ENCODE measurements around the gene ROM1.
A peak's percentile ranks its signal among the peaks of the same experiment; 100 is the strongest.
"Not testable (repeated sequence)": the region's sequence is repeated elsewhere in the genome, so short reads cannot be mapped to it uniquely, and the experiment has no call there.

The ROM1 gene

GRCh38 chr11:62607714-62608113, 5.3 kb upstream of the ROM1 start:
- Histone ChIP-seq H4K20me1 (no peaks in the 10 kb centered on the region), H3K9me3 (no peaks in the 10 kb centered on the region), H3K27me3 (no peaks in the 10 kb centered on the region), H3K27ac (0 out of 2 replicates have a peak overlapping the region, but pooled peaks have one; percentile 41), H3K4me3 (no peak overlapping the region), H3K36me3 (peaks cover 58% of the 10 kb centered on the region), H3K9ac (no peak overlapping the region), H3K4me1 (peaks cover 78% of the 10 kb centered on the region), H3K4me2 (peak overlapping the region; percentile 34)
- TF ChIP-seq Cebpa-rat (IDR thresholded peaks at IDR 0.05): no peak

- Histone ChIP-seq H3K27ac (0 out of 2 replicates have a peak overlapping the region, but pooled peaks have one; percentile 30), H3K27me3 (no peaks in the 10 kb centered on the region), H3K9ac (peak overlapping the region; percentile 48; the same call in 1 of the 2 replicates), H3K4me3 (no peak overlapping the region), H4K20me1 (no peaks in the 10 kb centered on the region), H3K4me1 (peaks cover 72% of the 10 kb centered on the region), H3K36me3 (peaks cover 56% of the 10 kb centered on the region), H3K4me2 (no peak overlapping the region; the same call in 1 of the 2 replicates), H3K9me3 (no peaks in the 10 kb centered on the region)
- no peak for TF ChIP-seq Cebpa-rat (IDR thresholded peaks at IDR 0.05)
Measured at GRCh38 chr11:62608776-62609175, 4.3 kb upstream of the ROM1 start.

- peak overlapping the region; percentile 99 for H3K4me2 ChIP-seq
- H3K4me3 ChIP-seq: peak overlapping the region; percentile 82; the same call in 1 of the 2 replicates
- TF ChIP-seq Cebpa-rat (IDR thresholded peaks at IDR 0.05): no peak
- no peaks in the 10 kb centered on the region for H3K9me3 ChIP-seq
- peak overlapping the region; percentile 90 for H3K27ac ChIP-seq
- H3K4me1 ChIP-seq: peaks cover 56% of the 10 kb centered on the region
- H3K27me3 ChIP-seq: no peaks in the 10 kb centered on the region
- H3K9ac ChIP-seq: peak overlapping the region; percentile 93
- no peaks in the 10 kb centered on the region for H4K20me1 ChIP-seq
- peaks cover 51% of the 10 kb centered on the region for H3K36me3 ChIP-seq
Measured at GRCh38 chr11:62610403-62610802, 2.7 kb upstream of the ROM1 start.

- Histone ChIP-seq H3K4me3 (peak overlapping the region; percentile 82), H3K9me3 (no peaks in the 10 kb centered on the region), H3K9ac (peak overlapping the region; percentile 93), H3K4me1 (peaks cover 53% of the 10 kb centered on the region), H3K36me3 (peaks cover 51% of the 10 kb centered on the region), H4K20me1 (no peaks in the 10 kb centered on the region), H3K27ac (peak overlapping the region; percentile 90), H3K4me2 (peak overlapping the region; percentile 99), H3K27me3 (no peaks in the 10 kb centered on the region)
- no peak for TF ChIP-seq Cebpa-rat (IDR thresholded peaks at IDR 0.05)
Measured at GRCh38 chr11:62610814-62611704, 2.0 kb upstream of the ROM1 start.

- H3K9ac ChIP-seq: peak overlapping the region; percentile 93
- H3K9me3 ChIP-seq: no peaks in the 10 kb centered on the region
- H3K27me3 ChIP-seq: no peaks in the 10 kb centered on the region
- H3K4me3 ChIP-seq: peak overlapping the region; percentile 82
- H3K27ac ChIP-seq: peak overlapping the region; percentile 90
- peaks cover 53% of the 10 kb centered on the region for H3K4me1 ChIP-seq
- no peaks in the 10 kb centered on the region for H4K20me1 ChIP-seq
- peak overlapping the region; percentile 99 for H3K4me2 ChIP-seq
- peaks cover 51% of the 10 kb centered on the region for H3K36me3 ChIP-seq
- no peak for TF ChIP-seq Cebpa-rat (IDR thresholded peaks at IDR 0.05)
Measured at GRCh38 chr11:62611705-62612365, 1.2 kb upstream of the ROM1 start.

GRCh38 chr11:62613291-62613778, 278 bp downstream of the ROM1 start:
- H3K4me2 ChIP-seq: peak overlapping the region; percentile 99
- no peaks in the 10 kb centered on the region for H4K20me1 ChIP-seq
- H3K9ac ChIP-seq: no peak overlapping the region
- H3K36me3 ChIP-seq: peaks cover 47% of the 10 kb centered on the region
- peaks cover 40% of the 10 kb centered on the region for H3K4me1 ChIP-seq
- no peaks in the 10 kb centered on the region for H3K9me3 ChIP-seq
- H3K27ac ChIP-seq: peak overlapping the region; percentile 59
- H3K4me3 ChIP-seq: no peak overlapping the region
- no peaks in the 10 kb centered on the region for H3K27me3 ChIP-seq
- TF ChIP-seq Cebpa-rat (IDR thresholded peaks at IDR 0.05): no peak

GRCh38 chr11:62614275-62614674, 1.2 kb downstream of the ROM1 start:
- peak overlapping the region; percentile 59 for H3K27ac ChIP-seq

GRCh38 chr11:62615521-62615920, 2.5 kb downstream of the ROM1 start:
- Histone ChIP-seq H3K4me1 (peaks cover 31% of the 10 kb centered on the region), H4K20me1 (no peaks in the 10 kb centered on the region), H3K27me3 (no peaks in the 10 kb centered on the region), H3K4me3 (no peak overlapping the region), H3K27ac (no peak overlapping the region), H3K36me3 (peaks cover 35% of the 10 kb centered on the region), H3K4me2 (no peak overlapping the region), H3K9me3 (no peaks in the 10 kb centered on the region), H3K9ac (no peak overlapping the region)
- no peak for TF ChIP-seq Cebpa-rat (IDR thresholded peaks at IDR 0.05)

More at GRCh38 chr11:62614275-62614674, 1.2 kb downstream of the ROM1 start:
- Histone ChIP-seq H3K27me3 (no peaks in the 10 kb centered on the region), H3K4me1 (peaks cover 31% of the 10 kb centered on the region), H3K4me3 (no peak overlapping the region), H3K36me3 (peaks cover 38% of the 10 kb centered on the region), H3K9me3 (no peaks in the 10 kb centered on the region), H3K4me2 (no peak overlapping the region), H4K20me1 (no peaks in the 10 kb centered on the region), H3K9ac (0 out of 2 replicates have a peak overlapping the region, but pooled peaks have one; percentile 29)
- no peak for TF ChIP-seq Cebpa-rat (IDR thresholded peaks at IDR 0.05)

GRCh38 chr11:62616957-62617356, 3.9 kb downstream of the ROM1 start:
- H3K27me3 ChIP-seq, H4K20me1 ChIP-seq, H3K4me2 ChIP-seq, H3K9ac ChIP-seq, H3K4me3 ChIP-seq, H3K9me3 ChIP-seq, H3K27ac ChIP-seq: not testable (repeated sequence)
- Histone ChIP-seq H3K4me1 (peaks cover 26% of the 10 kb centered on the region), H3K36me3 (peaks cover 35% of the 10 kb centered on the region)
